ENCODE results near the gene GABRG3. TPM values are rescaled to one million over a fixed set of nuclear protein-coding genes. Genes with fewer than 3 reads are reported as not detected.

The GABRG3 gene
- total and polyA plus RNA-seq, 2 of the 4 experiments (the other 2 are of a cell fraction): not detected

DNA sequence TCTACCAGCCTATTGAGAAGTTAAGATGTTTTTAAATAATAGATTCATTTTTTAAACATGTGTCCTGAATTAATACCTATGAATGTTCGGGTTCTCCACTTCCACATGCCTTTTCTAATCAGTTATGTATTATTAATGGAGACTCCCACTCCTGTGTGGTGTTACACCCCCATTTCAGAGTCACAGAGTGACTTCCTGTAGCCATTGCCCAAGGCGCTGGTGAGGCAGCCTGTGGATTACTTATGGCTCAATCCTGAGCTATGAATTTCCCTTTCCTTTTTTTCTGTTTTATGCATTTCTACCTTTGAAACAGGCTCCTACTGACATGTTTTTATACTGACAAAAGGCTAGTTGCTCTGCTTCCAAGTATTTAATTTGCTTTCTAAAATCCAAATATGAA, 162.3 kb downstream of the GABRG3 start:
- H3K9me3 ChIP-seq (ENCODE audit: control insufficient read depth, insufficient read depth, low read length): peaks cover 8% of the 10 kb centered on the region
- no peak overlapping the region for H3K4me3 ChIP-seq (ENCODE audit: insufficient read depth, low read depth, low read length)
- H2AK9ac ChIP-seq (replicated peaks; ENCODE audit: low read depth, low read length, poor library complexity): no peak overlapping the region
- no peak overlapping the region for H4K91ac ChIP-seq (ENCODE audit: insufficient read depth, low read depth, low read length)
- in situ Hi-C loops (cut with MboI; ENCODE audit: low sequenced_read_pairs) (no loop called here), dilution Hi-C loops (cut with HindIII; ENCODE audit: low sequenced_read_pairs, unreplicated experiment) (no loop called here), intact Hi-C loops (cut with micrococcal nuclease) (no loop called here)
- POLR2A ChIA-PET (ENCODE audit: unreplicated experiment): no interaction called here
- no peak overlapping the region for H3K18ac ChIP-seq (ENCODE audit: low read depth, low read length)
- no peak overlapping the region for H3K23ac ChIP-seq (ENCODE audit: low read depth, low read length)
- H4K5ac ChIP-seq (ENCODE audit: low read depth, low read length): no peak overlapping the region
- no CpG with 5 or more reads among the region's 2 CpGs for WGBS, 2 experiments (ENCODE audit: extremely low coverage in 2 of 2, insufficient read length in 1 of 2)
- H2BK120ac ChIP-seq (ENCODE audit: low read depth, low read length): no peak overlapping the region
- H2AFZ ChIP-seq (replicated peaks; ENCODE audit: low read length, poor library complexity): no peak overlapping the region
- CTCF ChIA-PET: no interaction called here
- no peak overlapping the region for H2AK5ac ChIP-seq (ENCODE audit: low read depth, low read length)
- H3K36me3 ChIP-seq (ENCODE audit: control insufficient read depth, insufficient read depth, low read length): no peaks in the 10 kb centered on the region
- H3K56ac ChIP-seq (ENCODE audit: extremely low read depth, insufficient read depth, low read length): no peak overlapping the region
- H2BK5ac ChIP-seq (ENCODE audit: low read depth, low read length, poor library complexity, severe bottlenecking): no peak overlapping the region
- no peaks in the 10 kb centered on the region for H3K4me1 ChIP-seq (ENCODE audit: control insufficient read depth, insufficient read depth, low read length)
- H3K27ac ChIP-seq (ENCODE audit: insufficient read depth, low read length): no peak overlapping the region
- TF ChIP-seq NFE2L2 (IDR thresholded peaks at IDR 0.05; ENCODE audit: low read depth, low read length) (no peak), RFX5 (IDR thresholded peaks at IDR 0.05; ENCODE audit: low read depth, low read length) (no peak), SMC3 (IDR thresholded peaks at IDR 0.05; ENCODE audit: low read depth, low read length) (no peak), CEBPB (IDR thresholded peaks at IDR 0.05; ENCODE audit: low read depth, low read length) (no peak), FOS (IDR thresholded peaks at IDR 0.05; ENCODE audit: low read depth, low read length) (no peak), BHLHE40 (IDR thresholded peaks at IDR 0.05; ENCODE audit: low read depth, low read length) (no peak), RCOR1 (IDR thresholded peaks at IDR 0.05; ENCODE audit: insufficient replicate concordance, low read length) (no peak), CHD1 (IDR thresholded peaks at IDR 0.05; ENCODE audit: low read depth, low read length) (no peak), RAD21 (IDR thresholded peaks at IDR 0.05; ENCODE audit: low read length) (no peak), MAZ (IDR thresholded peaks at IDR 0.05; ENCODE audit: borderline replicate concordance, low read depth, low read length) (no peak), POLR2A (IDR thresholded peaks at IDR 0.05; ENCODE audit: low read depth, low read length) (no peak), MAFK (IDR thresholded peaks at IDR 0.05; ENCODE audit: low read depth, low read length) (no peak), MXI1 (IDR thresholded peaks at IDR 0.05; ENCODE audit: borderline replicate concordance, low read depth, low read length) (no peak)
- TF ChIP-seq, protein P1, sequence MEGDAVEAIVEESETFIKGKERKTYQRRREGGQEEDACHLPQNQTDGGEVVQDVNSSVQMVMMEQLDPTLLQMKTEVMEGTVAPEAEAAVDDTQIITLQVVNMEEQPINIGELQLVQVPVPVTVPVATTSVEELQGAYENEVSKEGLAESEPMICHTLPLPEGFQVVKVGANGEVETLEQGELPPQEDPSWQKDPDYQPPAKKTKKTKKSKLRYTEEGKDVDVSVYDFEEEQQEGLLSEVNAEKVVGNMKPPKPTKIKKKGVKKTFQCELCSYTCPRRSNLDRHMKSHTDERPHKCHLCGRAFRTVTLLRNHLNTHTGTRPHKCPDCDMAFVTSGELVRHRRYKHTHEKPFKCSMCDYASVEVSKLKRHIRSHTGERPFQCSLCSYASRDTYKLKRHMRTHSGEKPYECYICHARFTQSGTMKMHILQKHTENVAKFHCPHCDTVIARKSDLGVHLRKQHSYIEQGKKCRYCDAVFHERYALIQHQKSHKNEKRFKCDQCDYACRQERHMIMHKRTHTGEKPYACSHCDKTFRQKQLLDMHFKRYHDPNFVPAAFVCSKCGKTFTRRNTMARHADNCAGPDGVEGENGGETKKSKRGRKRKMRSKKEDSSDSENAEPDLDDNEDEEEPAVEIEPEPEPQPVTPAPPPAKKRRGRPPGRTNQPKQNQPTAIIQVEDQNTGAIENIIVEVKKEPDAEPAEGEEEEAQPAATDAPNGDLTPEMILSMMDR (conservative IDR thresholded peaks at IDR 0.05; ENCODE audit: low read depth, low read length): no peak
- TF ChIP-seq, protein P2, sequence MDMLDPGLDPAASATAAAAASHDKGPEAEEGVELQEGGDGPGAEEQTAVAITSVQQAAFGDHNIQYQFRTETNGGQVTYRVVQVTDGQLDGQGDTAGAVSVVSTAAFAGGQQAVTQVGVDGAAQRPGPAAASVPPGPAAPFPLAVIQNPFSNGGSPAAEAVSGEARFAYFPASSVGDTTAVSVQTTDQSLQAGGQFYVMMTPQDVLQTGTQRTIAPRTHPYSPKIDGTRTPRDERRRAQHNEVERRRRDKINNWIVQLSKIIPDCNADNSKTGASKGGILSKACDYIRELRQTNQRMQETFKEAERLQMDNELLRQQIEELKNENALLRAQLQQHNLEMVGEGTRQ (IDR thresholded peaks at IDR 0.05; ENCODE audit: low read depth, low read length): no peak
- TF ChIP-seq, protein P3, sequence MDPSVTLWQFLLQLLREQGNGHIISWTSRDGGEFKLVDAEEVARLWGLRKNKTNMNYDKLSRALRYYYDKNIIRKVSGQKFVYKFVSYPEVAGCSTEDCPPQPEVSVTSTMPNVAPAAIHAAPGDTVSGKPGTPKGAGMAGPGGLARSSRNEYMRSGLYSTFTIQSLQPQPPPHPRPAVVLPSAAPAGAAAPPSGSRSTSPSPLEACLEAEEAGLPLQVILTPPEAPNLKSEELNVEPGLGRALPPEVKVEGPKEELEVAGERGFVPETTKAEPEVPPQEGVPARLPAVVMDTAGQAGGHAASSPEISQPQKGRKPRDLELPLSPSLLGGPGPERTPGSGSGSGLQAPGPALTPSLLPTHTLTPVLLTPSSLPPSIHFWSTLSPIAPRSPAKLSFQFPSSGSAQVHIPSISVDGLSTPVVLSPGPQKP (IDR thresholded peaks at IDR 0.05; ENCODE audit: borderline replicate concordance, low read depth, low read length): no peak
- H3K4ac ChIP-seq (ENCODE audit: low read depth, low read length): no peak overlapping the region
- no peak overlapping the region for H3K14ac ChIP-seq (replicated peaks; ENCODE audit: low read depth, low read length)
- H3K27me3 ChIP-seq (ENCODE audit: control insufficient read depth, insufficient read depth, low read length): no peaks in the 10 kb centered on the region
- H3K9me1 ChIP-seq (ENCODE audit: insufficient read depth, low read length): no peaks in the 10 kb centered on the region
- H2BK15ac ChIP-seq (ENCODE audit: low read depth, low read length): no peak overlapping the region
- BruUV-seq (replicated peaks): no TSS peak
- no peak overlapping the region for H2BK20ac ChIP-seq (ENCODE audit: low read depth, low read length)
- DNase-seq (no peak), ATAC-seq (ENCODE audit: low read depth) (no peak)
- H3K79me1 ChIP-seq (ENCODE audit: low read depth in 1 of 2, low read length in 2 of 2): no peaks in the 10 kb centered on the region
- no peak overlapping the region for H3K9ac ChIP-seq (ENCODE audit: low read depth, low read length)
- no peak overlapping the region for H4K8ac ChIP-seq (ENCODE audit: low read depth in 2 of 2, low read length in 2 of 2)
- H4K20me1 ChIP-seq (ENCODE audit: insufficient read depth, low read length): no peaks in the 10 kb centered on the region
- no peak overlapping the region for H3K4me2 ChIP-seq (ENCODE audit: low read depth, low read length)

All from IMR-90 (cell line).